Skin epidermis (tissue), 12 donors: ENCODE results near the gene MAML3.

Experiments
- H3K27ac ChIP-seq, 21 experiments: fragments of 200-600 bp; sonication (generic) in 11 of 21; one replicate each; pipeline ENCODE4 v1.5.0; 2020; ENCODE audit warnings: mild to moderate bottlenecking in 3 of 21, inconsistent platforms in 2 of 21, moderate library complexity in 2 of 21
- H3K4me3 ChIP-seq, 7 experiments: fragments of 200-600 bp; sonication (generic) in 2 of 7; one replicate each; pipeline ENCODE4 v1.5.0; 2020; ENCODE audit warnings: inconsistent platforms in 2 of 7, mild to moderate bottlenecking in 2 of 7, moderate library complexity in 1 of 7

The MAML3 gene

DNA sequence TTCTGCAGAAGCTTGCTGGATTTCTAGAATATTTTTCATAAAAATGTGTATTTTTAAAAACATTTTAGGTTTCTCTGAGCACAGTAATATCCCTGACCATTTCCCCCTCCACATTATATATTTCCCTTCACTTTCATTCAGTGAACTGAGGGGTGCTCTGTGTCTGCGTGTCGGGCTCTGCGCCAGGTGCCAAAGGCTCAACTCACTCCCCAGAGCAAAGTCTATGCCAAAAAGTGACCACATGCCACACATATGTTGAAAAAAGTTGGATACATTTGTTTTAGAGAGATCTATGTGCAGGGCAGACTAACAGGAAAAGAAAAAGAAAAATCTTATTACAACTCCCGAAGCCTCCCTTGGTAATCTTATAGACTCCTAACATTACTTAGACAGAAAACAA is 254.6 kb downstream of the MAML3 start:
- H3K4me3 ChIP-seq = no peak overlapping the region
- H3K27ac ChIP-seq = no peak overlapping the region

DNA sequence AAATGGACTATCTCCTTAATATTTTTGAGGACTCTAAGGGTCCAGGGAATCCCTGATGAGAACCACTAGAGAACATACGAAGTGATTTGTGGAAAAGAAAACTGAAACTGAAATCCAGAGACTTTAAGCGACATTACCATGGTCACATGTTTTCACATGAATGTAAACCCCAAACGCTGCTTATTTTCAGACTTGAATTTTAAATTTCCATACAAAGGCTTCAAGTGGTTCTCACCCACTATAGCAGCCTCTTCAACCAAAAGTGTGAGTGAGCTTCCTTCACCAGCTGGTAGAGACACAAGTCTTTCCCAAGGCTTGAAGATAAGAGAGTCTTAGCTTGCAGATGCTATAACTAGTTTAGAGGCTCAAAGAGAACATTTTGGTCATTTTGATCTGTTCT is 255.7 kb downstream of the MAML3 start:
- no peak overlapping the region for H3K4me3 ChIP-seq
- peak overlapping the region in 1 of 21 experiments; percentile 39 for H3K27ac ChIP-seq

DNA sequence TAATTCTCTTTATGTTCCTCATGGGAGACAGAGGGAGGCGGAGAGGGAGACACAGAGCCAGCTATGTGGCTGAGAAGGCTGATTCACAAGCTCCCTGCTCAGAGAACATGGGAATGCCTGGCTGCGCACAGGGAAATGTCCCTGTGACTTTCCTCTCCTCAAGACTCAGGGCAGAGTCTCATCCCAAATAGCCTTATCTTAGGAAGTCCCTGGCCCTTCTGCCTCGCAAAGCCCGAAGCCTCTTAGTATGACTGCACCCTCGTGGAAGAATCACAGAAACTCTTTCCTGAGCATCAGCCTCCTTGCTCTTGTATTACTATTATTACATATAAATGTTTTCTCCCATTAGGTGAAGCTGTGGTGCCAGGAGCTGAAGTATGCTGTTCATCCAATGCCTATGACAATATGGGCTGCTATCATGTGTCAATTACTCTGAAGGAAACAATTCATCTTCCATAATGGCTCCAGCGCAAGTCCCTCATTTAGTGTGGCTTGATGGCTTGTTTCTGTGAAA is 257.8 kb downstream of the MAML3 start:
- no peak overlapping the region for H3K27ac ChIP-seq
- H3K4me3 ChIP-seq = no peak overlapping the region

DNA sequence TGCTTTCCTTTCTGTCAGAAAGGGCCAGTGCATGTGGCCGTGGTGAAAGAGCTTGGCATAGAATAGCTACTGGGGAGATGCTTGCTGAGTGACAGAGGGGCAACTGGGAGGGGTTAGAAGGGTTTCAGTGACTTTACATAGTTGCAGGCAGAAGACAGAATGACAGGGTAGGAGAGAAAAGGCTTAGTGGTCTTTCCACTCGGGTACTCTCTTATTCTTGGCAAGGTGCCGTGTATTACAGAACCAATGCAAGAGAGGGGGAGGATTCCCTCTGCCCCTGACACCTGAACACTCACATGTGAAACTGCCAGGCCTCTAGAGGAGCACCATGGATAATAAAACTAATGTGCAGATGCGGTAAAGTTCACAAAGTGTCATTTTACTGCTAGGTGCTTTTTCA is 260.2 kb downstream of the MAML3 start:
- Histone ChIP-seq H3K27ac (no peak overlapping the region), H3K4me3 (no peak overlapping the region)

DNA sequence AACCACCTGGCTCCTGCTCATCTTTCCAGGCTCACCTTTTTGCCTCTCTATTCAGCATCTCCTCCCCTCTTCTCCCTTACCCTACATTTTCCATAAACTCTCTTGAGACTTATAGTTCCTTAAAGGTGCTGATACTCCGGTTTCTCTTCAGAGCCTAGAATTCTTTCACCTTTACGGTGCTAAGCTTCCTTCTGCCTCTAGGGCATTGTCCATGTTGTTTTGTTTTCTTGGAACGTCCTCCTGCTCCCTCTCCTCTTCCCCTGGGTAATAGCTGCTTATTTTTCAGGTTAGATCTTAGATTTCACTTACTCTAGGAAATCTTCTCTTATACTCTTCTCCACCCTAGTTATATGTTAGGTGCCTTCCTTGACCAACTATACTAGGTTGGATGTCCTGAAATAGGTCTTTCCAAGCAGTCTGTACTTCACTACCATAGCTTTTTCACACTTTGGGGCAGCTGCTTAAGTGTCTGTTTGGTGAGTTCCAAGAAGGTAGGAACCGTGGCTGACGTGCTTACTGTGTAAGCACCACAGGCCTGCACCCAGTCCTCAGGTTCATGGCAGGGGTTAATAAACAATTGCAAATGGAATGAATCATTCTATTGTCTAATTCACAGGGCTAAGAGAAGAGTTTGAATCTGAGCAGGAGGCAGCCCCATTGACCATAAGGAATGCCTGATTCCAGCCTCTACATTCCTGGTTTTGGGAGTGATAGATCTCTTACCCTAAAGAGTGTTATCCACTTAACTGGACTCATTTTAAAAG is 260.8 kb downstream of the MAML3 start:
- Histone ChIP-seq H3K4me3 (no peak overlapping the region), H3K27ac (no peak overlapping the region)

DNA sequence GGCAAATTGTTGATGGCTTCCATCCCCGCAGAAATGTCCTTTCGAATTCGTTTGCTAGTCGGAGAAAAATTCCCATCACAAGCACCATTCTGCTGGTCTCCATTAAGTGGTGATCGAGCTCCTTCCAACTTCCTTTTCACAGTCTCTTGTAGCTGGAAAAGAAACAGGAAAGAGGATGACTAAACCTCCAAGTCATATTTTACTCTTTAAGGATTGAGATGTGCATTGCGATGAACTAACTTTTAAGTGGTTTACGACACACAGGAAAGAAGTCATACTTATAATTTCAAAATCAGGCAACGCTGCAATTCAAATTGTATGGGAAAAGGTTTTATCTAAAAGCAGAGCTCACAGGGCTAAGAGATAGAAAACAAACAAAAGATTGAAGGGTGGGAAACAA is 263.2 kb downstream of the MAML3 start:
- peak overlapping the region in 5 of 21 experiments; percentile 5 to 56 (median 52) for H3K27ac ChIP-seq
- H3K4me3 ChIP-seq = no peak overlapping the region

DNA sequence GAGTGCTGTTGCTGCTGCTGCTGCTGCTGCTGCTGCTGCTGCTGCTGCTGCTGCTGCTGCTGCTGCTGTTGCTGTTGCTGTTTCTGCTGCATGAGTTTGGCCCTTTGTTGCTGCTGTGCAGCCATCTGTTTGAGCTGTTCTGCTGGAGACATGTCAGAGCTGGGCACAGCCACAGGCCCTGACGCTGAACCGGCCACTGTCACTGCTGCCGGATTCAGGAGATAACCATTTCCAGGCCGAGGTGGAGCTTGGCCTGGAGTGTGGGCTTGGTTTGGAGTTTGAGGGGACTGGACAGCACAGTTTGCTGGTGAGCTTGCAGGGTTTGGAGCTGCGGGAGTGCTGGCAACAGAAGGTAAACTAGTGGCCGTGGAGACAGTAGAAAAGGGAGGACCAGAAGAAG is 264.1 kb downstream of the MAML3 start:
- peak overlapping the region in 6 of 21 experiments; percentile 24 to 56 (median 44) for H3K27ac ChIP-seq
- peak overlapping the region in 2 of 7 experiments; percentile 1 to 9 for H3K4me3 ChIP-seq

DNA sequence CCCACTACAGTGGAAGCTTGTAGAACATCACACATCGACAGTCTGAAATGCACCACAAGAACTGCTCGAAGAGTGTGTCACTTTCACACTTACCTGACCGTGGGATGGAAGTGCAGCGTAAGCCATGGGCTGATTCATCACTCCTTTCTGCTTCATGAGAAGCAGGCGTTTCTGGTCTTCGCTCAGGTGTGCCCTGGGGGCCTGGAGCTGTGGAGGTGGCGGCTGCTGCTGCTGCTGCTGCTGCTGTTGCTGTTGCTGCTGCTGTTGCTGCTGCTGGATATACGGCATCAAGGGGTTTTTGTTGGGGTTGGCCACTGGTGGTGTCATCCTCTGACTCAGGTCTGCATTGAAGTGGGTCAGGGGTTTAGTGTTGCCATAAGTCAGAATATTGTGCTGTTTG is 264.7 kb downstream of the MAML3 start:
- Histone ChIP-seq H3K27ac (peak overlapping the region in 11 of 21 experiments; percentile 22 to 77 (median 56)), H3K4me3 (peak overlapping the region in 1 of 7 experiments; percentile 1)

DNA sequence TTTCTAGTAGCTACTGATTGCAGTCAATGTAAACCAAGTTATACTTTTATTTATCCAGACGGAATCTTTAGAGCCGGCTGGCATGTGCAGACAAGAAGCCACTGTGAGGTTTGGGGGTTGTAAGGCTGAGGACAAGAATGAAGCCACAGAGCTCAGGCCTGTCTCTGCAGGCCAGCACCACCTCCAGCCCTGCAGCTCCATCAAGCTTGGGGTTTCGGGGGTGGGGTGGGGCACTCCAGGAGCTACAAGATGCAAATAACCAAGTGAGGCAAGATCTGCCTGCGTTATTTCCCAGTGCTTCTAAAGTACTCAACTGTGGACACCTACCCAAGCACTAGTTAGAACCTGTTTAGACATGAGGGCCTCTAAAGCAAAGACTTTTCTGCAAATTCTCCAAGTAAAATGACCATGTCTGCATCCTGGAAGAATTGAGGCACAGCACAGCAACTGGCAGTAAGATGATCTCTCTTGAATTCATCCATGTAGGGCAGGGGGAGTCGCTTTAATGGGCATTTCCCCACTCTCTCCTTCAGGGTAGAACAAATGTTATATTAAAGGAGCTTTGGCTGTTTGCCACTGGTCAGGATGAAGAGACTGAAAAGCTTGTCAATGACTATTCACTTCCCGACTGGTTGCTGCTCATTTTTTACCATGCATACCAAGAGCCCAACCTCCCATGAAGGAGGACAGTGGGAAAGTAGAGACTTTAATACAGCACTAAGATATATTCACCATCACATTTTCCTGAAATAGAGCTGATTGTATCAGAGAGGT is 265.8 kb downstream of the MAML3 start:
- Histone ChIP-seq H3K4me3 (no peak overlapping the region), H3K27ac (peak overlapping the region in 17 of 21 experiments; percentile 16 to 82 (median 66))

DNA sequence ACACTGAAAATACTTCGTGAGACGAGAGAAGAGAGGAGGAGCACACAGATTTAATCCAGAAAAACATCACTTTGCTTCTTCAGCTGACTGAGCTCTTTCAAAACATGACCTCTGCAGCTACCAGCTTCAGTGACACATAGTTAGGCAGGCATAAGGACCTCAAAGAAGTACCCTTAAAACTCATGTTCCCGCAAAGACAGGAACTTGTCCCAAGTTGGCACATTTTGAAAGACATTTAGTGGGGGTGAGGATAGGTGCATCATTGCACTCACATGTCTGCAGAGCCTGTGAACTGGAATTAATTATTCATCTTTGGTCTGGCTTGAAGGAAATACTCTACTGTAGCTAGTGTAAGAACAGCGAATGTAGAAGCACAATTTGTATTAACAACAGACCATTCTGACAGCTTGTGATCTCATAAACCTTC is 266.6 kb downstream of the MAML3 start:
- peak overlapping the region in 18 of 21 experiments; percentile 6 to 82 (median 64) for H3K27ac ChIP-seq
- peak overlapping the region in 1 of 7 experiments; percentile 32 for H3K4me3 ChIP-seq

DNA sequence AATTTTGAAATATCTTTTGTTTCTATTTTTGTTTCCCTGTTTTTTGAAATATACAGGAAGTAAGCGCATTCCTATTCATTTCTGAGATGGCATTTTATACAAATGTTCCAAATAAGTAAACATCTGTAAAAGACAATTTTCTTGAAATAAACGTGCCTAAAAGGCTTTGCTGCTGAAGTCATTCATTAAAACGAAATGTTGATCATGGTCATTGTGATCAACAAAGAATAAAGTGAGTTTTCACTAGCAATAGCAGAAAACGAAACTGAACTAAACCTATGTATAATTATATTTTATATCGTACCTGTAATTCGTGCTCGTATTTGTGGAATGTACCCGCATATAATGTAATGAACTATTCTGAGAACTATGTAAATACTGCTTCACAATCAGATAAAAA is 267.2 kb downstream of the MAML3 start:
- H3K27ac ChIP-seq = peak overlapping the region in 18 of 21 experiments; percentile 6 to 82 (median 64)
- H3K4me3 ChIP-seq = peak overlapping the region in 2 of 7 experiments; percentile 3 to 32

DNA sequence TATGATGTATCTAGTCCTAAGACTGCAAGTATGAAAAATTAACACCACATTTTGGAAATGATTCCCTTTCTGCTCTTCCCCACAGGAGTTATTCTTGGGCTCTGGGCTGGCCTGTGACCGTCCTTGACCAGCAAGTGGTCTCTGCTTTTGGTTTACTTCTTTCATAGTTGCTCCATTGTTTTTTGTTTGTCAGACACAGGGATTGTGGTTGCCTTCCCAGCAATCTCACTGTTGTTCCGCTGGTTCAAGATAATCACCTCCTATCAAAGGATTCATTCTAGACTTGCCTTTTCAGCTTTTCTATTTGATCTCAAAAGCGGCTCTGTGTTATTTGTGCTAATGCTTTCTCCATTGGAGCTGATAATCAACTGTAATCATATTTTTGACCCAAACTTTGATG is 269.5 kb downstream of the MAML3 start:
- no peak overlapping the region for H3K27ac ChIP-seq
- H3K4me3 ChIP-seq = no peak overlapping the region

DNA sequence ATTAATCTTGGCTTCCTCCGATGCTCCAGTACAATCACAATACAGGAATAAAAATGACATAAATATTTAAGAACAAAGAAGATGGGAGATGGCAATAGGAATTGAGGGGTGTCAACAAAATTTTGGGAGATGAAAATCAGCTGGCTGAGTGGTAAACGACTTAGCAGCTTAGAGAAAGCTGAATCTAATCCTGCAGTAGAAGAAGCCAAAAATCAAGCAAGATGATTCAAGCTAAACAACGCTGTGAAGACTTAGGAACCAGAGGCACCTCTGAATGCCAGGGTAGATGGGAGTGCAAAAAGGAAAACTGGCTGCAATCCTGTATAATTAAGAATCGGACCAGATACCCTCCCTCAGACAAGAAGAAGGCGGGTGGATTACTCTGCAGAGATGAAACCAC is 273.1 kb downstream of the MAML3 start:
- Histone ChIP-seq H3K27ac (no peak overlapping the region), H3K4me3 (no peak overlapping the region)

DNA sequence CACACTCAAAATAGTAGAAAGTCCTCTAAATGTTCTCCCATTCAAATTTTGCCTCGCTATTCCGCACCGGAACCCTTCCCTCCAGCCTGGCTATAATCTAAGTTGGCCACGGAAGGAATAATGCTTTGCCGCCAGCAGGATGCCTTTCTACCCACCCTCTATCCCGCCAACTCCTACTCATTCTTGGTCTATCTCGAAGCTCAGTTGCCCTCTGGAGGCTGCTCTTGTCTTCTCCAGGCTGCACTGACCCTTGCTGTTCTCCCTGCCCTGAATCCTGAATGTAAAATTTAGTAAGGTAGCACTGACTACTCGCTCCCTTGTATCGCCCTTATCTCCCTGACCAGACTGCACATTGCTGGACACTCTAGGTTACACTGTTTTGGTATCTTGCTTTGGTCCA is 275.9 kb downstream of the MAML3 start:
- Histone ChIP-seq H3K4me3 (no peak overlapping the region), H3K27ac (no peak overlapping the region)

DNA sequence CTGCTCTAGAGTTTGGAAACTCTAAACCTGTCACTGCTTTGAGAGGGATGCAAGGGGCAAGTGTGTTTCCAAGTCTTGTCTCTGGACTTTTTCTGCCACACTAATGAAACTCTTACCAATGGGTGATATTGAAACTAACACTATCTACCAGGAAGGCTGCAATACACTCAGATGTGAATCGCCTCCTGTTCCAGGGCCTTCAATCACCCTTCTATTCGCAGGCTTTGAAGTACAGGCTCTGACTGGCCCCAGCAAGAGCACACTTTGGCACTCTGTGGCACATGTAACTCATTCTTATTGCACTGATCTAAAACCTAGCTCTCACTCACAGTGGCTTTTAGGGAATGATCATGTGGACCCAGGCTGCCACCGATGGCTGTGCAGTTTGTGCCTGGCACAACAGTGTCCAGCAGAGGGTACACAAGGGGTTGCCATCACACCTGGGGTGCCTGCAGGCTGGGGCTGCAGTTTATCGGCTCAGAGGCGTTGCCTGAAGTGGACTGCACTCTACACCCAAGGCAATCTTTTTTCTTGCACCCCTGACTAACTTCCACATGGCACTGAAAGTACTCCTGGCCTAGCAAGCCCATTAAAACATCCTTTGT is 277.5 kb downstream of the MAML3 start:
- Histone ChIP-seq H3K27ac (peak overlapping the region in 4 of 21 experiments; percentile 20 to 50 (median 33)), H3K4me3 (no peak overlapping the region)

DNA sequence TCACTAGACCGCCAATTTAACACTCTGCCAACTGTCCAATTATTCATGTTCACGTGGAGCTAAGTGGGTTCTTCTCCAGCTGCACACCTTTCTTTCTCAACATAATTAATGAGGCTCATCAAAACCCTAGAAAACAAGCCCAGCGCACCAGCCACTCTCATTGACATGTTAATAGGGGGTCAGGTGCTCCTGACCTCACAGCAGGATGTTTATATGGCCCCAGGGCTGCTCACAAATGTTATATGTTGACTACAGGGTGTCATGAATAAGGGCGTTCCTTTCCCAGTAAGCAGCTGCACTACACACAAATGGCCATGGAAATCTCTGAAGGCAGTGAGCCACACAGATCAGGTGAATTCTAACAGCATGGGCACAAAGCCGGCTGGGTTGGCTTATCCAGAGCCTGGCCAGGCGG is 278.6 kb downstream of the MAML3 start:
- Histone ChIP-seq H3K27ac (no peak overlapping the region), H3K4me3 (no peak overlapping the region)

DNA sequence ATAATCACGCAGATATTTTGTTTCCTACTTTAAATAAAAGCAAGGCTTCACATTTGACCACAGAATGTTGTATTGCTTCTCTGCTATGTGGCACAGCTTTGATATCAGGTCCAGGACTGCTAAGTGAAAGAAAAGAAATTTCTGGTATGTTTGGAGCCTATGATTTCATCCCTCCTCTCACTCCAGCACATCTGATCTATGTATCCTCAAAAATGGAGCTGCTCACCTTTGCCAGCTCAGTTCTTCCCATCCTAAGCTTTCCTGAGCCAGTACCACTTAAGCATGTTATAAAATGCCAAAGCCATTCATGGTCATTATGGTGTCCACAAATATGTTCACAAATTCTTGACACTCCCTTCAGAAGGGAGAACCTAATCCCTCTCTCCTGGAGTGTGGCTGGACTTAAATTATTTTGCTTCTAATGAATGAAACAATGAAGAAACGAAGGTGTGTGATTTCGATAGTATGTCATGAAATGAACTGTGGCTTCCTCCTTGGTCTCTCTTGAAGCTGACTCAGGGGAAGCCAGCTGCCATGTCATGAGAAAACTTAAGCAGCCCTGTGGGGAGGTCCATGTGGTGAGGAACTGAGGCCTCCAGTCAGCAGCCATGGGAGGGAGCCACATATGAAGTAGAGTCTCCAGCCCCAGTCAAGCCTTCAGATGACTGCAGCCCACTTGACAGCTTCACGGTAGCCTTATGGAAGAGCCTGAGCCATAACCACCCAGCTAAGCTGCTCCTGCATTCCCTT is 280.7 kb downstream of the MAML3 start:
- H3K27ac ChIP-seq = peak overlapping the region in 1 of 21 experiments; percentile 24
- H3K4me3 ChIP-seq = no peak overlapping the region

DNA sequence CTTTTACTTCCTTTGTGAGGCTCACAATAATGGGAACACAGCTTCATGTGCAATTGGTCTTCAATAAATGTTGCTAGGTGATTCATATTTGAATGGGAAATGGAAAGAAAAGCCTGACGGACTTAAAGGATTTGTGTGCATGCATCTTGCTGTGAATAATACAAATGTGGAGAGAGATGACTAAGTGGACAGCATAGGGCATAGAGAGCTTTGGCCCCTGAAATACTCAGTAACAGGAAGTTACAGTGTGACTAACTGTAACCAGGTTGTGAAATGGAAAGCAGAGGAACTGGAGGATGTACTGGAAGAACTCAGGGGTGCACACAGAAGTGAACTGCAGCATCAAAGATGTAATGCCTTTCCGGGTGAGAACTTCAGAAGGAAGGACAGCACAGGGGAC is 281.7 kb downstream of the MAML3 start:
- peak overlapping the region in 1 of 21 experiments; percentile 26 for H3K27ac ChIP-seq
- no peak overlapping the region for H3K4me3 ChIP-seq

DNA sequence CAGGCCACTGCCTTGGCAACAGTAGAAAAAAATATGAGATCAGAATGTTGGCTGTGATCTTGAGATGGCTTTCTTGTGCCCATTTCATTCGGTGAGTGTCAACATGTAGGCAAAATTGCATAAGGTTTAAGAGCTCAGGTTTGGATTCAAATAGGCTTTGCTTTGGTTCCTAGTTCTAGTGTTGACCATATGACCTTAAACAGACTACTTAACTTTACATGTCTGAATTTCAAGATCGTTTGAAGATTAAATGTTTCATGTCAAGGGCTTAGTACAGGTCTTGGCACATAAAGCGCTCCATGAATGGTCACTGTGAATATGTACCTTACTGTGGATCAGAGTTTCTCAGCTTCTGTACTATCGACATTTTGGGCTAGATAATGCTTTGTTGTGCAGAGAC is 284.2 kb downstream of the MAML3 start:
- H3K27ac ChIP-seq = no peak overlapping the region
- H3K4me3 ChIP-seq = no peak overlapping the region
